ENCODE measurements around the gene ZNF605. TPM values are rescaled to one million over a fixed set of nuclear protein-coding genes. Genes with fewer than 3 reads are reported as not detected.
"Not testable (repeated sequence)": the region's sequence is repeated elsewhere in the genome, so short reads cannot be mapped to it uniquely, and the experiment has no call there.

The ZNF605 gene
- total RNA-seq, 1 donor = 14.2 TPM

DNA sequence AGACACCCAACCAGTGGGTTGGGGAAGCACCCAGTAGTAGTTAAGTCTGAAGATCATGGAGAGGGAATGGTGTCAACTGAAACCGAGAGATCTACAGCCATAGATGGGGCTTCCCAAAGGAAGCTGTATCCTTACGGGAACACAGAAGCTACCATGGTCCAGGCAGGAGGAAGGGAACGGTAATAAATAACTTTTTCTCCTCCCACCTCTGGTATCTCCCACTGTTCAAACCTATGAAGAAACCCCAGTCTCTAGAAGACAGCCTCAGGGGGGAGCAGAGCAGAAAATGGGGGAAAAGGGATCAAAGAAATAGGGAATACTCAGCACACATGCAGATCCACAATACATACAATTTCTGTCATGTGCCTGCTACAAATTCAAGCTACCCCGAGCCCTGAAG, 33.4 kb downstream of the ZNF605 start:
- TF ChIP-seq, protein P1, sequence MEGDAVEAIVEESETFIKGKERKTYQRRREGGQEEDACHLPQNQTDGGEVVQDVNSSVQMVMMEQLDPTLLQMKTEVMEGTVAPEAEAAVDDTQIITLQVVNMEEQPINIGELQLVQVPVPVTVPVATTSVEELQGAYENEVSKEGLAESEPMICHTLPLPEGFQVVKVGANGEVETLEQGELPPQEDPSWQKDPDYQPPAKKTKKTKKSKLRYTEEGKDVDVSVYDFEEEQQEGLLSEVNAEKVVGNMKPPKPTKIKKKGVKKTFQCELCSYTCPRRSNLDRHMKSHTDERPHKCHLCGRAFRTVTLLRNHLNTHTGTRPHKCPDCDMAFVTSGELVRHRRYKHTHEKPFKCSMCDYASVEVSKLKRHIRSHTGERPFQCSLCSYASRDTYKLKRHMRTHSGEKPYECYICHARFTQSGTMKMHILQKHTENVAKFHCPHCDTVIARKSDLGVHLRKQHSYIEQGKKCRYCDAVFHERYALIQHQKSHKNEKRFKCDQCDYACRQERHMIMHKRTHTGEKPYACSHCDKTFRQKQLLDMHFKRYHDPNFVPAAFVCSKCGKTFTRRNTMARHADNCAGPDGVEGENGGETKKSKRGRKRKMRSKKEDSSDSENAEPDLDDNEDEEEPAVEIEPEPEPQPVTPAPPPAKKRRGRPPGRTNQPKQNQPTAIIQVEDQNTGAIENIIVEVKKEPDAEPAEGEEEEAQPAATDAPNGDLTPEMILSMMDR (IDR thresholded peaks at IDR 0.05; ENCODE audit: insufficient read depth, low read depth, low read length) = no peak
- no peak for DNase-seq (ENCODE audit: low read depth)
- H3K4me3 ChIP-seq (ENCODE audit: low read depth, low read length) = no peak overlapping the region

DNA sequence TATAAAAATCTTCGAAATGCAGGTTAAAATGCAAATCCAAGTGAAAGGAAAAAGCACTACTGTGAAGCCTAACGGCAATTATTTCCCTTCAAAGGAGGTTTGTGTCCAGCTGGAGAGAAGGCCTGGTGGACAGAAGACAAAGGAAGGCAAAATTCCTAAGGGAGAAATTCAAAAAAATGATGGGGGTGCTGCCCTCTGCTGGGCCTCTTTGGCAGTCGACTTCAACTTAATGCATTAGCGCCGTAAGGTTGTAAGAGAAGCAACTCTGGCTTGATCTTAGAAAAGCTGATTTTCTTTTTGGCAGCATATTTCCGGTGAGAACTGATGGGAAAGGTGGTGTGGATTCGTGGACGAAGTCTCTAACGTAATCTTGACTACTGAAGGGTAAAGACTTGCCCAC, 34.4 kb downstream of the ZNF605 start:
- H3K4me3 ChIP-seq (ENCODE audit: low read depth, low read length) = no peak overlapping the region
- DNase-seq (ENCODE audit: low read depth) = no peak
- TF ChIP-seq, protein P1 (IDR thresholded peaks at IDR 0.05; ENCODE audit: insufficient read depth, low read depth, low read length) = no peak

DNA sequence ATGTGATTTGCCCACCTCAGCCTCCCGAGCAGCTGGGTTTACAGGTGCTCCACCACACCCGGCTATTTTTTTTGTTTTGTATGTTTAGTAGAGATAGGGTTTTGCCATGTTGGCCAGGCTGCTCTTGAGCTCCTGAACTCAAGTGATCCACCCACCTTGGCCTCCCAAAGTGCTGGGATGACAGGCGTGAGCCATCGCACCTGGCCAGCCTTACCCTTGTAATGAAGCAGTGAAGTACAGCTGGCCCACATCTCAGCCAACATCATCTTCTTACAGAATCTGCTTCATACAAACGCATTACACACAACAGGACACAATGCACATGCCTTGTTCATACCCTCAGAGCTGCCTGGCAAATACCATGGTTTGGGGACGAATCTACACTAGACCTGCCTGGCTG, 37.4 kb downstream of the ZNF605 start:
- no peak overlapping the region for H3K4me3 ChIP-seq (ENCODE audit: low read depth, low read length)
- TF ChIP-seq, protein P1 (IDR thresholded peaks at IDR 0.05; ENCODE audit: insufficient read depth, low read depth, low read length) = no peak
- no peak for DNase-seq (ENCODE audit: low read depth)

DNA sequence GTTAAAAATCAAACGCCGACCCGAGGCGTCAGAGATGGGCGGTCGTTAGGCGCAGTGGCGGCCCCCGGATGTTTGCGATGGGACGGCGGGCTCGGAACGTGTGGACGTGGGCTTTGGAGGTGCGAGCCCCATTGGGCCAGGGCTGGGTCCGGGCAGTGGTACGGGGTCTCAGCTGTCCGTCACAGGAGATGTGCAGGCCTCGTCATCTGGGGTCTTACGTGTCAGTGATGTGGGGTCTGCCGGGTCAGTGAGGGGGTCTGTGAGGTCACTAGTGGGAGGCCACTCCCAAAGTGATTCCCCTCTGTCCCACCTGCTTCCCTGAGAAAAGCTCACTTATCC, 47.1 kb downstream of the ZNF605 start:
- peak overlapping the region; percentile 87 for H3K4me3 ChIP-seq (ENCODE audit: low read depth, low read length)
- TF ChIP-seq, protein P1 (IDR thresholded peaks at IDR 0.05; ENCODE audit: insufficient read depth, low read depth, low read length) = no peak
- no peak for DNase-seq (ENCODE audit: low read depth)

DNA sequence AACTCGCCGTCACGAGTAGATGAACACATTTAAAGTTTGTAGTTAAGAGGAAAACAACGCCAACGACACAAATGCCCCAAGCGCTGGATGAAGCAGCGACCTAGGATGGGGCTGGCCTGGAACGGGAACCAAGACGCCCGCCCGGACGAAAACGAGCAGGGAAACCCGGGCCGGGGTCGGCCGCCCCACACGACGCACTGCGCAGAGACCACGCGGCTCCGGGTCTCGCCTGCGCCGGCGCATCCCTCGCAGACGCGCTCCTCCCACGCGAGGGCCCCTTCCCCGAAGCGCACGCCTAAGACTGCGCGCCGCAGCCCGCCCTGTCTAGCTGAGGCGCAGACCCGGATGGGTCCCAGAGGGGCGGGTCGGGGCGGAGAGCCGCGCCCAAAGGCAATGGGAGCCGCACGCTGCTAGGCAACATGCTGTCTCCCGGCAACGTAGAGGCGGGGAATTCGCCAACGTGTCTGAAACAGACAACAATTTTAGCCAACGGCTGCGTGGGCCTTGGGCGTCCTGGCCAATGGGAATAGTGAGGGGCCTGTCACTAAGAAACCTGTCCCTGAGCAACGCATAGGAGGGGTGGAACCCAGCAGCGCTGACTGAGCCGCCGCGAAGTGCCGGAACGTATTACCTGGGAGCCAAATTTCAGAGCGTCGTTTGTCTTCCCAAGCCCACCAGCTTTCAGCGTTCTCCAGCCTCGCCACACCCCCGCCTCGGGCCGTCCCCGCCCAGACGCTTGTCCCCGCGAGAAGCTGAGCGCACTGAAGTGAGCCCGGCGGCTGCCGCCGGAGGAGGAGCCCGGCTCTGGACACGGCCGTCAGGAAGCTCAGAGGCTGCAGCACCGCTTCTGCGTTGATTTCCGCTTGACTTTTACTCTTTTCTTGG, 47.7 kb downstream of the ZNF605 start:
- peak overlapping the region; percentile 87 for H3K4me3 ChIP-seq (ENCODE audit: low read depth, low read length)
- TF ChIP-seq, protein P1 (IDR thresholded peaks at IDR 0.05; ENCODE audit: insufficient read depth, low read depth, low read length) = no peak
- peak; percentile 99 for DNase-seq (ENCODE audit: low read depth)

DNA sequence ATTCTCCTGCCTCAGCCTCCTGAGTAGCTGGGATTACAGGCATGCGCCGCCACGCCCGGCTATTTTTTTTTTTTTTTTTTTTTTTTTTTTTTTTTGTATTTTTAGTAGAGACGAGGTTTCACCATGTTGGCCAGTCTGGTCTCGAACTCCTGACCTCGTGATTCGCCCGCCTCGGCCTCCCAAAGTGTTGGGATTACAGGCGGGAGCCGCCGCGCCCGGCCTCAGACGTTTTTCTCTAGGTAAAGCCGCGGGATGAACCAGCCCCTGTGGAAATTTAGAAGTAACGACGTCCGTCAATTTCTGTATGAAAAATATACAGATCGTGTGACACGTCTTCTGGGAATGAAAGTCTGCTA, 48.3 kb downstream of the ZNF605 start:
- peak overlapping the region; percentile 87 for H3K4me3 ChIP-seq (ENCODE audit: low read depth, low read length)

DNA sequence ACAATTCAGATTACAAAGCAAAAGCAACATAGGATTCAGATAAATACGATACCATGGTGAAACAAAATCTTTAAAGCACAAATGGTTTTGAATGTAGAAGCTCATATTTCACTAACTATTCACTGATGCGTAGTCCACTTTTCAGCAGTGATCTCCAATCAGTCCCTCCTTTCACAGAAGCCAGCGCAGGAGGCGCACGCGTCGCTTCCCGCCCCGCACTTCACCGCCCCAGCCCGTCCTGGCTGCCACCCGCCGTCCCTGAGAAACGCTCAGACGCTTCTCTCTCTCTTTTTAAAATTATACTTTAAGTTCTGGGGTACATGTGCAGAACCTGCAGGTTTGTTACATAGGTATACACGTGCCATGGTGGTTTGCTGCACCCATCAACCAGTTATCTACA, 48.9 kb downstream of the ZNF605 start:
- H3K4me3 ChIP-seq (ENCODE audit: low read depth, low read length) = no peak overlapping the region
- DNase-seq (ENCODE audit: low read depth) = no peak
- TF ChIP-seq, protein P1 (IDR thresholded peaks at IDR 0.05; ENCODE audit: insufficient read depth, low read depth, low read length) = no peak

More for the DNA sequence above, 48.3 kb downstream of the ZNF605 start:
- DNase-seq (ENCODE audit: low read depth) = not testable (repeated sequence)
